Lower leg skin (tissue), 4 donors: ENCODE measurements around the gene FNDC3A. TPM values are rescaled to one million over a fixed set of nuclear protein-coding genes. Genes with fewer than 3 reads are reported as not detected.
"Not testable (repeated sequence)": the region's sequence is repeated elsewhere in the genome, so short reads cannot be mapped to it uniquely, and the experiment has no call there.

Source experiments
- DNase-seq, 2 donors: peaks; one replicate each; pipeline ENCODE4 v3.0.0-alpha.2; 2019; ENCODE audit warnings: low spot score in 2 of 2
- H3K4me3 ChIP-seq: fragments of 200-600 bp; sonication (generic); 2 replicates; pipeline ENCODE4 v1.5.1; 2017; ENCODE audit warnings: mild to moderate bottlenecking, low read depth; ENCODE audit not compliant: poor library complexity, severe bottlenecking
- CTCF ChIP-seq, 3 donors: fragments of 450-650 bp; IDR thresholded peaks; one replicate each; pipeline ENCODE4 v1.5.1; 2016; ENCODE audit warnings: antibody characterized with exemption in 3 of 3, mild to moderate bottlenecking in 3 of 3, moderate library complexity in 2 of 3
- POLR2A ChIP-seq, 2 donors: fragments of 450-650 bp; IDR thresholded peaks; one replicate each; pipeline ENCODE4 v1.6.1; 2016 to 2017; ENCODE audit warnings: antibody characterized with exemption in 2 of 2, mild to moderate bottlenecking in 1 of 2, moderate library complexity in 1 of 2
- WGBS, 2 donors: methylation state at CpG; one replicate each; pipeline ENCODE4 v1.1.5; 2018; 5-methylcytosine and 5-hydroxymethylcytosine counted together
- intact Hi-C: fragments of 100-400 bp; cut with DNase I; formaldehyde crosslinking; loops from one replicate; pipeline ENCODE4 v1.15.0; 2023; ENCODE audit warnings: low total_unique reads
- total RNA-seq, 4 donors: library from RNA; depleted of rRNA; stranded (reverse); fragments of >200 nt; gene quantifications; one replicate each; pipeline ENCODE4 v1.1.0, GENCODE V29; 2016

FNDC3A gene
- total RNA-seq, 4 donors from 2014 or later, result 11.4 to 25.5 (median 15.5) TPM

- H3K4me3 ChIP-seq, result no peak overlapping the region
- 86 to 87% methylated on average over 1 of the region's 1 CpG for WGBS, 2 donors
- TF ChIP-seq CTCF (IDR thresholded peaks at IDR 0.05) (no peak), POLR2A (IDR thresholded peaks at IDR 0.05) (no peak)
- intact Hi-C loops, result no loop called here
- DNase-seq, result no peak
These were observed 156.8 kb downstream of the FNDC3A start for GRCh38 chr13:49132479-49133002.

GRCh38 chr13:49134305-49134704 is 158.6 kb downstream of the FNDC3A start:
- DNase-seq, result no peak
- intact Hi-C loops, result no loop called here
- no peak overlapping the region for H3K4me3 ChIP-seq
- 93 to 95% methylated on average over 3 of the region's 3 CpGs for WGBS, 2 donors
- no peak for TF ChIP-seq POLR2A (IDR thresholded peaks at IDR 0.05)
- TF ChIP-seq CTCF (IDR thresholded peaks at IDR 0.05), result no peak

GRCh38 chr13:49137138-49137643 is 161.5 kb downstream of the FNDC3A start:
- 94 to 98% methylated on average over 7 of the region's 7 CpGs for WGBS, 2 donors
- intact Hi-C loops, DNase-seq, H3K4me3 ChIP-seq: not testable (repeated sequence)

GRCh38 chr13:49140910-49141611 is 165.3 kb downstream of the FNDC3A start:
- H3K4me3 ChIP-seq, result no peak overlapping the region
- intact Hi-C loops, result no loop called here
- TF ChIP-seq CTCF (IDR thresholded peaks at IDR 0.05), result no peak
- no peak for TF ChIP-seq POLR2A (IDR thresholded peaks at IDR 0.05)
- no peak for DNase-seq

- H3K4me3 ChIP-seq, result no peak overlapping the region
- TF ChIP-seq CTCF (IDR thresholded peaks at IDR 0.05), result no peak
- no peak for TF ChIP-seq POLR2A (IDR thresholded peaks at IDR 0.05)
- no peak for DNase-seq
- intact Hi-C loops, result no loop called here
- 42 to 48% methylated on average over 2 of the region's 2 CpGs for WGBS, 2 donors
These were observed 171.2 kb downstream of the FNDC3A start for GRCh38 chr13:49146950-49147355.

- TF ChIP-seq CTCF (IDR thresholded peaks at IDR 0.05), result no peak
- WGBS, 2 donors, result 95 to 100% methylated on average over 1 of the region's 1 CpG
- no peak overlapping the region for H3K4me3 ChIP-seq
- intact Hi-C loops, result no loop called here
- DNase-seq, result no peak
These were observed 172.7 kb downstream of the FNDC3A start for GRCh38 chr13:49148405-49148804.

GRCh38 chr13:49157955-49158584 is 182.4 kb downstream of the FNDC3A start:
- intact Hi-C loops, H3K4me3 ChIP-seq, DNase-seq: not testable (repeated sequence)
- WGBS, 2 donors, result 95 to 96% methylated on average over 31 to 35 of the region's 35 CpGs

GRCh38 chr13:49163162-49163561 is 187.4 kb downstream of the FNDC3A start:
- intact Hi-C loops, DNase-seq, H3K4me3 ChIP-seq: not testable (repeated sequence)
- WGBS, 2 donors, result 97 to 100% methylated on average over 7 to 8 of the region's 8 CpGs
